HEK293 (cell line): Measurements from ENCODE around the gene SLC2A5.

Experiments
- TRIM28 ChIP-seq: IDR thresholded peaks from 2 replicates; pipeline ENCODE4 v1.6.1; 2011; ENCODE audit warnings: low read length, control low read depth, borderline replicate concordance
- ZBTB21 ChIP-seq: fragments of 450-650 bp; formaldehyde crosslinking; IDR thresholded peaks from 2 replicates; pipeline ENCODE4 v1.5.1; 2017; ENCODE audit warnings: missing biosample characterization, missing genetic modification characterization
- ZBTB7A ChIP-seq: fragments of 450-650 bp; formaldehyde crosslinking; IDR thresholded peaks from 2 replicates; pipeline ENCODE4 v1.5.1; 2016; ENCODE audit warnings: low read depth, missing biosample characterization, missing genetic modification characterization
- ZNF26 ChIP-seq: fragments of 450-650 bp; formaldehyde crosslinking; IDR thresholded peaks from 2 replicates; pipeline ENCODE4 v1.5.1; 2016; ENCODE audit warnings: missing biosample characterization, missing genetic modification characterization
- ZNF274 ChIP-seq, 2 experiments: fragments of 200-500 bp in 1 of 2; fragments of 450-650 bp in 1 of 2; sonication (Bioruptor generic) in 1 of 2; formaldehyde crosslinking in 1 of 2; IDR thresholded peaks; 2 replicates each; pipeline versions ENCODE4 v1.5.1 to v1.6.1; 2014 to 2016; ENCODE audit warnings: borderline replicate concordance in 1 of 2, inconsistent platforms in 1 of 2, low read length in 1 of 2, missing biosample characterization in 1 of 2, missing genetic modification characterization in 1 of 2
- ZNF488 ChIP-seq: fragments of 450-650 bp; formaldehyde crosslinking; IDR thresholded peaks from 2 replicates; pipeline ENCODE4 v1.5.1; 2016; ENCODE audit warnings: missing biosample characterization, missing genetic modification characterization
- ZNF585B ChIP-seq: fragments of 450-650 bp; formaldehyde crosslinking; IDR thresholded peaks from 2 replicates; pipeline ENCODE4 v1.5.1; 2016; ENCODE audit warnings: missing biosample characterization, missing genetic modification characterization
- TF ChIP-seq, protein P1 (sequence below): fragments of 450-650 bp; formaldehyde crosslinking; IDR thresholded peaks from 2 replicates; pipeline ENCODE4 v1.5.1; 2016; ENCODE audit warnings: missing biosample characterization, missing genetic modification characterization
- TF ChIP-seq, protein P2 (sequence below): fragments of 450-650 bp; formaldehyde crosslinking; IDR thresholded peaks from 2 replicates; pipeline ENCODE4 v1.5.1; 2016; ENCODE audit warnings: missing biosample characterization, missing genetic modification characterization
- TF ChIP-seq, protein P3 (sequence below): fragments of 450-650 bp; formaldehyde crosslinking; IDR thresholded peaks from 2 replicates; pipeline ENCODE4 v1.5.1; 2016; ENCODE audit warnings: missing biosample characterization, missing genetic modification characterization
- TF ChIP-seq, protein P4 (sequence below): fragments of 450-650 bp; formaldehyde crosslinking; optimal IDR thresholded peaks from 2 replicates; pipeline ENCODE3; 2016; ENCODE audit warnings: missing biosample characterization, mild to moderate bottlenecking, missing genetic modification characterization

- TF ChIP-seq, protein P1, sequence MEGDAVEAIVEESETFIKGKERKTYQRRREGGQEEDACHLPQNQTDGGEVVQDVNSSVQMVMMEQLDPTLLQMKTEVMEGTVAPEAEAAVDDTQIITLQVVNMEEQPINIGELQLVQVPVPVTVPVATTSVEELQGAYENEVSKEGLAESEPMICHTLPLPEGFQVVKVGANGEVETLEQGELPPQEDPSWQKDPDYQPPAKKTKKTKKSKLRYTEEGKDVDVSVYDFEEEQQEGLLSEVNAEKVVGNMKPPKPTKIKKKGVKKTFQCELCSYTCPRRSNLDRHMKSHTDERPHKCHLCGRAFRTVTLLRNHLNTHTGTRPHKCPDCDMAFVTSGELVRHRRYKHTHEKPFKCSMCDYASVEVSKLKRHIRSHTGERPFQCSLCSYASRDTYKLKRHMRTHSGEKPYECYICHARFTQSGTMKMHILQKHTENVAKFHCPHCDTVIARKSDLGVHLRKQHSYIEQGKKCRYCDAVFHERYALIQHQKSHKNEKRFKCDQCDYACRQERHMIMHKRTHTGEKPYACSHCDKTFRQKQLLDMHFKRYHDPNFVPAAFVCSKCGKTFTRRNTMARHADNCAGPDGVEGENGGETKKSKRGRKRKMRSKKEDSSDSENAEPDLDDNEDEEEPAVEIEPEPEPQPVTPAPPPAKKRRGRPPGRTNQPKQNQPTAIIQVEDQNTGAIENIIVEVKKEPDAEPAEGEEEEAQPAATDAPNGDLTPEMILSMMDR (tag by site-specific recombination): no peak
- TF ChIP-seq ZNF274 (IDR thresholded peaks at IDR 0.05; ENCODE audit: low read length): no peak
- TF ChIP-seq ZNF274 (tag by site-specific recombination; IDR thresholded peaks at IDR 0.05; ENCODE audit: borderline replicate concordance): no peak
- TF ChIP-seq ZNF488: no peak
- TF ChIP-seq ZNF26 (tag by site-specific recombination): no peak
- TF ChIP-seq, protein P2, sequence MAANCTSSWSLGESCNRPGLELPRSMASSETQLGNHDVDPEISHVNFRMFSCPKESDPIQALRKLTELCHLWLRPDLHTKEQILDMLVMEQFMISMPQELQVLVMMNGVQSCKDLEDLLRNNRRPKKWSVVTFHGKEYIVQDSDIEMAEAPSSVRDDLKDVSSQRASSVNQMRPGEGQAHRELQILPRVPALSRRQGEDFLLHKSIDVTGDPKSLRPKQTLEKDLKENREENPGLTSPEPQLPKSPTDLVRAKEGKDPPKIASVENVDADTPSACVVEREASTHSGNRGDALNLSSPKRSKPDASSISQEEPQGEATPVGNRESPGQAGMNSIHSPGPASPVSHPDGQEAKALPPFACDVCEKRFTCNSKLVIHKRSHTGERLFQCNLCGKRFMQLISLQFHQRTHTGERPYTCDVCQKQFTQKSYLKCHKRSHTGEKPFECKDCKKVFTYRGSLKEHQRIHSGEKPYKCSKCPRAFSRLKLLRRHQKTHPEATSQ (tag by site-specific recombination): no peak
- TF ChIP-seq, protein P3, sequence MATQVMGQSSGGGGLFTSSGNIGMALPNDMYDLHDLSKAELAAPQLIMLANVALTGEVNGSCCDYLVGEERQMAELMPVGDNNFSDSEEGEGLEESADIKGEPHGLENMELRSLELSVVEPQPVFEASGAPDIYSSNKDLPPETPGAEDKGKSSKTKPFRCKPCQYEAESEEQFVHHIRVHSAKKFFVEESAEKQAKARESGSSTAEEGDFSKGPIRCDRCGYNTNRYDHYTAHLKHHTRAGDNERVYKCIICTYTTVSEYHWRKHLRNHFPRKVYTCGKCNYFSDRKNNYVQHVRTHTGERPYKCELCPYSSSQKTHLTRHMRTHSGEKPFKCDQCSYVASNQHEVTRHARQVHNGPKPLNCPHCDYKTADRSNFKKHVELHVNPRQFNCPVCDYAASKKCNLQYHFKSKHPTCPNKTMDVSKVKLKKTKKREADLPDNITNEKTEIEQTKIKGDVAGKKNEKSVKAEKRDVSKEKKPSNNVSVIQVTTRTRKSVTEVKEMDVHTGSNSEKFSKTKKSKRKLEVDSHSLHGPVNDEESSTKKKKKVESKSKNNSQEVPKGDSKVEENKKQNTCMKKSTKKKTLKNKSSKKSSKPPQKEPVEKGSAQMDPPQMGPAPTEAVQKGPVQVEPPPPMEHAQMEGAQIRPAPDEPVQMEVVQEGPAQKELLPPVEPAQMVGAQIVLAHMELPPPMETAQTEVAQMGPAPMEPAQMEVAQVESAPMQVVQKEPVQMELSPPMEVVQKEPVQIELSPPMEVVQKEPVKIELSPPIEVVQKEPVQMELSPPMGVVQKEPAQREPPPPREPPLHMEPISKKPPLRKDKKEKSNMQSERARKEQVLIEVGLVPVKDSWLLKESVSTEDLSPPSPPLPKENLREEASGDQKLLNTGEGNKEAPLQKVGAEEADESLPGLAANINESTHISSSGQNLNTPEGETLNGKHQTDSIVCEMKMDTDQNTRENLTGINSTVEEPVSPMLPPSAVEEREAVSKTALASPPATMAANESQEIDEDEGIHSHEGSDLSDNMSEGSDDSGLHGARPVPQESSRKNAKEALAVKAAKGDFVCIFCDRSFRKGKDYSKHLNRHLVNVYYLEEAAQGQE (tag by site-specific recombination): no peak
- TF ChIP-seq ZNF585B (tag by site-specific recombination): no peak
- no peak for TF ChIP-seq TRIM28
- no peak for TF ChIP-seq ZBTB7A
- TF ChIP-seq, protein P4, sequence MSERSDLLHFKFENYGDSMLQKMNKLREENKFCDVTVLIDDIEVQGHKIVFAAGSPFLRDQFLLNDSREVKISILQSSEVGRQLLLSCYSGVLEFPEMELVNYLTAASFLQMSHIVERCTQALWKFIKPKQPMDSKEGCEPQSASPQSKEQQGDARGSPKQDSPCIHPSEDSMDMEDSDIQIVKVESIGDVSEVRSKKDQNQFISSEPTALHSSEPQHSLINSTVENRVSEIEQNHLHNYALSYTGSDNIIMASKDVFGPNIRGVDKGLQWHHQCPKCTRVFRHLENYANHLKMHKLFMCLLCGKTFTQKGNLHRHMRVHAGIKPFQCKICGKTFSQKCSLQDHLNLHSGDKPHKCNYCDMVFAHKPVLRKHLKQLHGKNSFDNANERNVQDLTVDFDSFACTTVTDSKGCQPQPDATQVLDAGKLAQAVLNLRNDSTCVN (tag by site-specific recombination): no peak
- no peak for TF ChIP-seq ZBTB21
Measured at GRCh38 chr1:9087411-9088125, 18.1 kb upstream of the SLC2A5 start.
